PC-3 (cell line): Measurements from ENCODE around the gene CFAP97D1. TPM values are rescaled to one million over a fixed set of nuclear protein-coding genes. Genes with fewer than 3 reads are reported as not detected.
"Not testable (repeated sequence)": the region's sequence is repeated elsewhere in the genome, so short reads cannot be mapped to it uniquely, and the experiment has no call there.

Source experiments
- ATAC-seq: fragments of 200-7000 bp; cut with Tn5 transposase; 2 replicates; pipeline ENCODE4 v1.9.1; 2020; ENCODE audit warnings: mild to moderate bottlenecking, moderate library complexity
- BruUV-seq: library from RNA; stranded (reverse); fragments of 400-500 nt; replicated peaks from 2 replicates; lab custom pipeline; 2021; lab: Mats Ljungman, UMichigan
- CTCF ChIA-PET: fragments of 300-600 bp; sonication (Branson Sonifier 250); formaldehyde crosslinking; loops from one replicate; lab custom pipeline; 2022; ENCODE audit warnings: antibody characterized with exemption; lab: Charles Lee
- POLR2A ChIA-PET: fragments of 300-600 bp; sonication (Branson Sonifier 250); formaldehyde crosslinking; loops from one replicate; lab custom pipeline; 2022; ENCODE audit warnings: antibody characterized with exemption; ENCODE audit not compliant: unreplicated experiment; lab: Charles Lee
- DNase-seq: peaks from one replicate; pipeline ENCODE4 v3.0.0-alpha.2; 2015
- H2AFZ ChIP-seq: fragments of 300-600 bp; sonication (generic); 2 replicates; pipeline ENCODE4 v1.6.0; 2016; ENCODE audit warnings: antibody characterized with exemption, low read length
- H3F3A ChIP-seq: fragments of 300-600 bp; sonication (generic); one replicate; pipeline ENCODE4 v1.6.0; 2017; ENCODE audit warnings: antibody characterized with exemption, low read length, control low read depth, mild to moderate bottlenecking; ENCODE audit not compliant: unreplicated experiment
- H3K27ac ChIP-seq: fragments of 300-600 bp; sonication (generic); 2 replicates; pipeline ENCODE4 v1.5.1; 2016; ENCODE audit warnings: mild to moderate bottlenecking, low read length
- H3K27me3 ChIP-seq: fragments of 300-600 bp; sonication (generic); 2 replicates; pipeline ENCODE4 v1.6.1; 2016; ENCODE audit warnings: low read length, mixed read lengths
- H3K36me3 ChIP-seq: fragments of 300-600 bp; sonication (generic); 2 replicates; pipeline ENCODE4 v1.6.1; 2016; ENCODE audit warnings: low read depth, mixed run types, low read length, mixed read lengths
- H3K4me1 ChIP-seq: fragments of 300-600 bp; sonication (generic); 2 replicates; pipeline ENCODE4 v1.5.1; 2016; ENCODE audit warnings: low read length; ENCODE audit not compliant: insufficient read depth
- H3K4me2 ChIP-seq: fragments of 300-600 bp; sonication (generic); 2 replicates; pipeline ENCODE4 v1.6.0; 2016; ENCODE audit warnings: low read length
- H3K4me3 ChIP-seq: fragments of 300-600 bp; sonication (generic); 2 replicates; pipeline ENCODE4 v1.5.1; 2016; ENCODE audit warnings: mild to moderate bottlenecking, low read length, mixed read lengths
- H3K79me2 ChIP-seq: fragments of 300-600 bp; sonication (generic); 2 replicates; pipeline ENCODE4 v1.6.1; 2017; ENCODE audit warnings: low read length, mixed read lengths
- H3K9ac ChIP-seq: fragments of 300-600 bp; sonication (generic); 2 replicates; pipeline ENCODE4 v1.6.0; 2016; ENCODE audit warnings: mild to moderate bottlenecking, low read length
- H3K9me2 ChIP-seq: fragments of 300-600 bp; sonication (generic); replicated peaks from 2 replicates; pipeline ENCODE4 v1.6.1; 2016; ENCODE audit warnings: mixed run types, low read length, mixed read lengths
- H3K9me3 ChIP-seq: fragments of 300-600 bp; sonication (generic); 2 replicates; pipeline ENCODE4 v1.6.1; 2016; ENCODE audit warnings: low read length, mixed read lengths
- H4K20me1 ChIP-seq: fragments of 300-600 bp; sonication (generic); 2 replicates; pipeline ENCODE4 v1.6.1; 2016; ENCODE audit warnings: low read length, mixed read lengths
- CTCF ChIP-seq: fragments of 300-600 bp; sonication (generic); conservative IDR thresholded peaks from 2 replicates; pipeline ENCODE4 v1.5.1; 2017; ENCODE audit warnings: antibody characterized with exemption, low read depth, mild to moderate bottlenecking, low read length
- EZH2 ChIP-seq: fragments of 300-600 bp; sonication (generic); IDR thresholded peaks from one replicate; pipeline ENCODE4 v1.6.1; 2017; ENCODE audit warnings: antibody characterized with exemption, mild to moderate bottlenecking, low read length; ENCODE audit not compliant: unreplicated experiment
- EZH2phosphoT487 ChIP-seq: fragments of 300-600 bp; sonication (generic); IDR thresholded peaks from 2 replicates; pipeline ENCODE4 v1.6.1; 2018; ENCODE audit warnings: mild to moderate bottlenecking, antibody characterized with exemption, low read length, borderline replicate concordance
- intact Hi-C: fragments of 100-400 bp; cut with micrococcal nuclease; formaldehyde crosslinking; loops from 2 replicates; pipeline ENCODE4 v1.9.0; 2023
- total RNA-seq: library from RNA; depleted of rRNA; stranded (reverse); fragments of >200 nt; gene quantifications from 2 replicates; pipeline ENCODE4 v1.2.3, GENCODE V29; 2014

Gene CFAP97D1
- total RNA-seq, 1 experiment from 2014 or later, result 0.29 TPM

- H3F3A ChIP-seq, H4K20me1 ChIP-seq, DNase-seq, H3K27me3 ChIP-seq, POLR2A ChIA-PET, H3K79me2 ChIP-seq, H3K4me3 ChIP-seq, CTCF ChIA-PET, H3K9me3 ChIP-seq, H3K9ac ChIP-seq, H3K9me2 ChIP-seq, H3K27ac ChIP-seq, BruUV-seq, intact Hi-C loops, H2AFZ ChIP-seq, ATAC-seq, H3K4me1 ChIP-seq, H3K36me3 ChIP-seq: not testable (repeated sequence)
- H3K4me2 ChIP-seq, result peak overlapping the region; percentile 53
Observed at GRCh38 chr17:43798024-43798423, 17.8 kb downstream of the CFAP97D1 start.

GRCh38 chr17:43799047-43799446 lies 18.8 kb downstream of the CFAP97D1 start:
- Histone ChIP-seq H3K9me2 (no peaks in the 10 kb centered on the region), H3K79me2 (no peaks in the 10 kb centered on the region), H3F3A (no peaks in the 10 kb centered on the region), H3K4me2 (no peak overlapping the region), H2AFZ (no peak overlapping the region), H3K36me3 (no peaks in the 10 kb centered on the region; the same call in 1 of the 2 replicates), H3K4me3 (no peak overlapping the region), H3K27ac (no peak overlapping the region), H4K20me1 (no peaks in the 10 kb centered on the region), H3K27me3 (no peaks in the 10 kb centered on the region), H3K4me1 (no peaks in the 10 kb centered on the region), H3K9ac (no peak overlapping the region), H3K9me3 (no peaks in the 10 kb centered on the region)
- BruUV-seq, result no TSS peak
- POLR2A ChIA-PET, result no interaction called here
- intact Hi-C loops, result no loop called here
- CTCF ChIA-PET, result no interaction called here
- no peak for DNase-seq
- no peak for TF ChIP-seq EZH2
- no peak for TF ChIP-seq CTCF
- no peak for TF ChIP-seq EZH2phosphoT487
- ATAC-seq, result no peak

GRCh38 chr17:43800736-43801135 lies 20.5 kb downstream of the CFAP97D1 start:
- CTCF ChIA-PET, result no interaction called here
- Histone ChIP-seq H3K9me3 (no peaks in the 10 kb centered on the region), H4K20me1 (no peaks in the 10 kb centered on the region), H3K9me2 (no peaks in the 10 kb centered on the region), H3K79me2 (no peaks in the 10 kb centered on the region), H3K9ac (no peak overlapping the region), H3K27ac (no peak overlapping the region), H3K4me2 (no peak overlapping the region), H3K36me3 (peaks cover 11% of the 10 kb centered on the region), H3F3A (no peaks in the 10 kb centered on the region), H3K4me1 (no peaks in the 10 kb centered on the region), H2AFZ (no peak overlapping the region), H3K27me3 (no peaks in the 10 kb centered on the region), H3K4me3 (no peak overlapping the region)
- ATAC-seq, result no peak
- no TSS peak for BruUV-seq
- intact Hi-C loops, result no loop called here
- POLR2A ChIA-PET, result no interaction called here
- TF ChIP-seq CTCF (no peak), EZH2phosphoT487 (no peak), EZH2 (no peak)
- DNase-seq, result no peak
